ENCODE results near the gene TUBE1.
"Not testable (repeated sequence)": the region's sequence is repeated elsewhere in the genome, so short reads cannot be mapped to it uniquely, and the experiment has no call there.

TUBE1 gene

GRCh38 chr6:112106562-112106961 lies 19.3 kb upstream of the TUBE1 start:
- Mint-ChIP-seq H3K9me3 (peaks cover 17% of the 10 kb centered on the region), H3K36me3 (ENCODE audit: low read depth) (peaks cover 31% of the 10 kb centered on the region), H3K27me3 (ENCODE audit: low read depth, poor library complexity) (peaks cover 9% of the 10 kb centered on the region), H3K4me1 (peaks cover 13% of the 10 kb centered on the region), H3K4me3 (no peak overlapping the region), H3K27ac (no peak overlapping the region)
- no peak for TF ChIP-seq CTCF (IDR thresholded peaks at IDR 0.05)
- DNase-seq = no peak

- H3K4me1 Mint-ChIP-seq = peaks cover 12% of the 10 kb centered on the region
- H3K9me3 Mint-ChIP-seq = peaks cover 17% of the 10 kb centered on the region
- not testable (repeated sequence) for H3K4me3 Mint-ChIP-seq
These were observed 18.7 kb upstream of the TUBE1 start for GRCh38 chr6:112106026-112106425.

GRCh38 chr6:112100561-112100960 lies 13.3 kb upstream of the TUBE1 start:
- Mint-ChIP-seq H3K27me3 (ENCODE audit: low read depth, poor library complexity) (peaks cover 4% of the 10 kb centered on the region), H3K36me3 (ENCODE audit: low read depth) (peaks cover 46% of the 10 kb centered on the region), H3K4me1 (no peaks in the 10 kb centered on the region), H3K27ac (no peak overlapping the region), H3K9me3 (peaks cover 10% of the 10 kb centered on the region), H3K4me3 (no peak overlapping the region)
- DNase-seq = no peak
- TF ChIP-seq CTCF (IDR thresholded peaks at IDR 0.05) = no peak

More at GRCh38 chr6:112106026-112106425, 18.7 kb upstream of the TUBE1 start:
- H3K27me3 Mint-ChIP-seq (ENCODE audit: low read depth, poor library complexity); DNase-seq; H3K27ac Mint-ChIP-seq: not testable (repeated sequence)
- peaks cover 37% of the 10 kb centered on the region for H3K36me3 Mint-ChIP-seq (ENCODE audit: low read depth)

GRCh38 chr6:112096901-112097300 lies 9.6 kb upstream of the TUBE1 start:
- DNase-seq = no peak
- Mint-ChIP-seq H3K4me1 (no peaks in the 10 kb centered on the region), H3K36me3 (ENCODE audit: low read depth) (peaks cover 24% of the 10 kb centered on the region), H3K9me3 (no peaks in the 10 kb centered on the region), H3K27ac (no peak overlapping the region), H3K4me3 (no peak overlapping the region), H3K27me3 (ENCODE audit: low read depth, poor library complexity) (no peaks in the 10 kb centered on the region)
- TF ChIP-seq CTCF (IDR thresholded peaks at IDR 0.05) = no peak

- DNase-seq = no peak
- no peak overlapping the region for H3K27ac Mint-ChIP-seq
- H3K4me1 Mint-ChIP-seq = peaks cover 9% of the 10 kb centered on the region
- TF ChIP-seq CTCF (IDR thresholded peaks at IDR 0.05) = no peak
- H3K4me3 Mint-ChIP-seq = no peak overlapping the region
- peaks cover 17% of the 10 kb centered on the region for H3K36me3 Mint-ChIP-seq (ENCODE audit: low read depth)
- H3K9me3 Mint-ChIP-seq = no peaks in the 10 kb centered on the region
- H3K27me3 Mint-ChIP-seq (ENCODE audit: low read depth, poor library complexity) = peaks cover 16% of the 10 kb centered on the region
These were observed 634 bp upstream of the TUBE1 start for GRCh38 chr6:112087916-112088315.

GRCh38 chr6:112086744-112087135 lies 542 bp downstream of the TUBE1 start:
- no peak overlapping the region for H3K4me3 Mint-ChIP-seq
- peaks cover 21% of the 10 kb centered on the region for H3K36me3 Mint-ChIP-seq (ENCODE audit: low read depth)
- DNase-seq = no peak
- TF ChIP-seq CTCF (IDR thresholded peaks at IDR 0.05) = no peak
- H3K4me1 Mint-ChIP-seq = peaks cover 9% of the 10 kb centered on the region
- peaks cover 15% of the 10 kb centered on the region for H3K27me3 Mint-ChIP-seq (ENCODE audit: low read depth, poor library complexity)
- H3K27ac Mint-ChIP-seq = no peak overlapping the region
- no peaks in the 10 kb centered on the region for H3K9me3 Mint-ChIP-seq
